Stimulated activated CD8-positive, alpha-beta memory T cell treated with anti-CD3 and anti-CD28 coated beads, Interleukin-4, amount 100 ng/mL, for 4 hours (primary cell): Measurements from ENCODE around the gene LMNB1.
"Not testable (repeated sequence)": the region's sequence is repeated elsewhere in the genome, so short reads cannot be mapped to it uniquely, and the experiment has no call there.

Source experiments
- DNase-seq, 2 donors: peaks; one replicate each; pipeline ENCODE4 v3.0.0-alpha.2; 2020; ENCODE audit warnings: low read depth in 2 of 2, low spot score in 1 of 2

The LMNB1 gene

DNA sequence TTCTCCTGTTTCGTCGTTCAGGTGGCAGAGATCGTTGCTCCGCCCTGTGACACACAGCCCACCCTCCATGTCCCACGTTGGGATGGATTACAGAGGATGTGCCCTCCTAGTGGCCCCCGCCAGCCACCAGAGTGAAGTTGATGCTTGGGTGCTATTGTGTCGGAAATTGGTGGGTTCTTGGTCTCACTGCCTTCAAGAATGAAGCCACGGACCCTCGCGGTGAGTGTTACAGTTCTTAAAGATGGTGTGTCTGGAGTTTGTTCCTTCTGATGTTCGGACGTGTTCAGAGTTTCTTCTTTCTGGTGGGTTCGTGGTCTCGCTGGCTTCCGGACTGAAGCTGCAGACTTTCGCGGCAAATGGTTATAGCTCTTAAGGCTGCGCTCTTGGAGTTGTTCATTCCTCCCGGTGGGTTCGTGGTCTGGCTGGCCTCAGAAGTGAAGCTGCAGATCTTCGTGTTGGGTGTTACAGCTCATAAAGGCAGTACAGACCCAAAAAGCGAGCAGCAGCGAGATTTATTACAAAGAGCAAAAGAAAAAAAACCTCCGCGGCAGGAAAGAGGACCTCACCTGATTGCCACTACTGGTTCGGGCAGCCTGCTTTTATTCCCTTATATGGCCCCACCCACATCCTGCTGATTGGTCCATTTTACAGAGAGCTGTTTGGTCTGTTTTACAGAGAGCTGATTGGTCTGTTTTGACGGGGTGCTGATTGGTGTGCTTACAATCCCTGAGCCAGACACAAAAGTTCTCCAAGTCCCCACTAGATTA, 76.8 kb downstream of the LMNB1 start:
- not testable (repeated sequence) for DNase-seq

DNA sequence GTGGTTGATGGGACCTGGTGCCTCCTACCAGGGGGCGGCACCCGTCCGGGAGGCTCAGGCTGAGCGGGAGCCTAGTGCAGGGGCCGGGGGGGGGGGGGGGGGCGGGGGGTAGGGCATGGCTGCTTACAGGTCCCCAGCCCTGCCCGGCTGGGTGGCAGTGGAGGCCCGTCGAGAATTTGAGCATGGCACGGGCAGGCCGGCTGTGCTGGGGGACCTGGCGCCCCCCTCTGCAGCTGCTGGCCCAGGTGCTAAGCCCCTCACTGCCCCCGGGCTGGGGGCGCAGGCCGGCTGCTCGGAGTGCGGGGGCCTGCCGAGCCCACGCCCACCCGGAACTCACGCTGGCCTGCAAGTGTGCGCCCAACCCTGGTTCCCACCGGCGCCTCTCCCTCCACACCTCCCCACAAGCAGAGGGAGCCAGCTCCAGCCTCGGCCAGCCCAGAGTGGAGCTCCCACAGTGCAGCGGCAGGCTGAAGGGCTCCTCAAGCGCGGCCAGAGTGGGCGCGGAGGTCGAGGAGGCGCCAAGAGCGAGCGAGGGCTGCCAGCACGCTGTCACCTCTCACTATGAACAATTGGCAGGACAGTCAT, 77.7 kb downstream of the LMNB1 start:
- DNase-seq, result no peak

- DNase-seq, result no peak
Measured at GRCh38 chr5:126855266-126855665, 78.3 kb downstream of the LMNB1 start.

DNA sequence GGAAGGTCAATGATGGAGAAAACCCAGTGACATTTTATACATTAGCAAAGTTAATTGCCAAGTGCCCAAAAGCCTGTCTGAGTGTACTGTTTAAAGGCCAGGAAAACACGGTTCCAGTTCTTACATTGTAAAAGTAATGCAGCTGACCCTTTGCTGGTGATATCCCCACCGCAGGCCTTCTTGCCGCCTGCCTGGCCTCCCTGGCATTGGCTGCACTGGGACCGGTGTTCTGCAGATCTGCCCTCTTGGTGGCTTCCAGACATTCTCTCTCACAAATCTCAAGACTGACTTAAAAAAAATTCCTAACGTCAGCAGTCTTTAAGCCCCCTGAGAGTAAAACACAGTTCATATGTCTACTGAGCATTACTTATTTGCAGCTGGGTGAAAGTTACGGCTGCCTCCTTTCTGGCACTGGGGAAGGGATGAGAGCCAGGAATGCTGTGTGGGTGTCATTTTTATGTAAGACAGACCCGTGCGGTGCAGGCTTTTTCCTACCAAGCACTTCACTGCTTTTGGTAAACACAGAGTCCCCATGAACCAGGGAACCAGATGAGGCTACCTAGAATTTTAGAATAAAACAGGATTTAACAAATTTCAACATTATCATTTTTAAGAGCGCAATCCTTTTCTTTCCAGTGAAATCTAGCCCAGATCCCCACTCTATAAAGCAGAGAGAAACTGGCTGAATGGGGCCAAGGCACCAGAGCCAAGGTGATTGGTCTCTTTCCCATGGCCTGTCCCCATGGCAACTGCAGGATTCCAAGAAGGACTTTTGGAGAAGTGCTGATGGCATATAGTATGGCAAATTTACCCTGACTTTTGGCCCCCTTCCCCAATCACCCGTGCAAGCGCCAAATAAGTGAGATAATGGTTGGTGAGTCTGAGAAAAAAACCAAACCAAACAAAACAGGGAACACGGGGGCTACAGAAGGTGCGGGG, 80.8 kb downstream of the LMNB1 start:
- no peak for DNase-seq

DNA sequence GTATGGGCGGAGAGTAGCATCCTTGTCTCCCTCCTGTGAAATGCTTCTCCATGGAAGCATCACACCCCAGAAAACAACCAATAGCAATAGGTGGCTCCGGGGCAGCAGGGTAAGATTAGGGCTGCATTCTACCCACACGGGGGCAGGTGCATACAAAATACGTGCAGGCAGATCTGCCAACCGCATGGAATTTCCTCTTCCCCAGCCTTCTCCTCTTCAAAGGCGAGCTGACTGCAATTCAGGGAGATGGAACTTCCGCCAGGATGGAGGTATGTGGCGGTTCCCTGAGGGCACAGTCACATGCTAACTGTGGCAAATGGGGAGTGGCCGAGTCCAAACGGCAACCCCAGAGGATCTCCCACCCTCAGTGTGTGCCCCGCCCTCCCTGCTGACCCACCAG, 81.5 kb downstream of the LMNB1 start:
- DNase-seq, result no peak

DNA sequence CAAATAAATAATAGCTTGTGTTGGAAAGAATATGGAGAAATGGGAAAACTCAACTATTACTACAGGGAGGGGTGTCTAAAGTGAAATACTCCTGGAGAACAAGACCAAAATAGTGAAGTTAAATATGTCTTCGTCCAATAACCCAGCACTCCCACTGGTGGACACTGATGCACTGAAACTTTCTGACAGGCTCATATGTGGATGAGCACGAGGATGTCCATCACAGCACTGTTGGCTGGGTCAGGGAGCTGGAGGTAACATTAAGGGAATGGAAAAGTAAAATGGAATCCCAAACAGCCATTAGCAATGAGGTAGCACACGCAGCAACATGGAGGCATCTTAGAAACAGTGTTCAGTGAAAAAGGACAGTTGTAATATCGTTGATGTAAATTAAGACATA, 86.5 kb downstream of the LMNB1 start:
- DNase-seq, result no peak

DNA sequence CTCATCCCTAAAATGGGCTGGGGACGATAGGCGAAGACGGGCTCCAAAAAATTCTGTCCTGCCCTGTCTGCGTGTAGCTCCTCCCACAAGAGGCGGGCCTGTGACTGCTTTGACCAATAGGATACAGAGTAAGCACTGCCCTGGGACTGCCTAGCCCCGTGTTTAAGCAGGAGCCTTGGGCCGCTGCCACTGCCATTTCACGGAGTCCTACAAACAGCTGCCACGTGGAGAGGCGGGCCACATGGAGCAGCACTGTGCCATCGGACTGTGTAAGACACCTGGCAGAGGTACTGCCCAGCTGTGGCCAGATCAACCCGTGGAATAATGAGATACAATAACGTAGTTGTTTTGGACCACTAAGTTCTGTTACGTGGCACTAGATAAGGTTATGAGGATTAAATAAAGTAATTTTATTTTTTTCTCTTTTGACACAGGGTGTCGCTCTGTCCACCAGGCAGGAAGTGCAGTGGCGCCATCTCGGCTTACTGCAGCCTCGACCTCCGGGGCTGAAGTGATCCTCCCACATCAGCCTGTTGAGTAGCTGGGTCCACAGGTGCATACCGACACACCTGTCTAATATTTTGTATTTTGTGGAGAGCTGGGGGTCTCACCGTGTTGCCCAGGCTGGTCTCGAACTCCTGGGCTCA, 87.2 kb downstream of the LMNB1 start:
- DNase-seq, result no peak

DNA sequence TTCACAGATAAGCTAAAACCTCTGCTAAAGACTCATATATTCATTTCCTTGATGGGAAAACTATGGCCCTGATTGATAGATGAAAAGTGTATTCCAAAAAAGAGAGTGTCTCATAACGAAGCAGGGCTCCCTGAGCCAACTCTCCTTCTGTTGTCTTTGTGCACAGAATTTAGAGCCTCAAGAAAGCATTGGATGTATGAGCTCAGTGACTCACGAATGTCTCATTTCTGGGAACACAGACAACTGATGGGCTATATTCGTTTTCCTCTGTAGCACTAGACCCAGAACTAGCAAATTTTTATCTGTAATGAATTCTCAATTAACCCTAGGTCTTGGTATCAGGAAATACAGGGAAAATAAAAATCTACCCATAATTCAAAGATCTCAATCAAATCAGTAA, 88.4 kb downstream of the LMNB1 start:
- DNase-seq, result no peak

GRCh38 chr5:126866851-126867636, 90.1 kb downstream of the LMNB1 start:
- no peak for DNase-seq

GRCh38 chr5:126868338-126869004, 91.5 kb downstream of the LMNB1 start:
- DNase-seq, result no peak

DNA sequence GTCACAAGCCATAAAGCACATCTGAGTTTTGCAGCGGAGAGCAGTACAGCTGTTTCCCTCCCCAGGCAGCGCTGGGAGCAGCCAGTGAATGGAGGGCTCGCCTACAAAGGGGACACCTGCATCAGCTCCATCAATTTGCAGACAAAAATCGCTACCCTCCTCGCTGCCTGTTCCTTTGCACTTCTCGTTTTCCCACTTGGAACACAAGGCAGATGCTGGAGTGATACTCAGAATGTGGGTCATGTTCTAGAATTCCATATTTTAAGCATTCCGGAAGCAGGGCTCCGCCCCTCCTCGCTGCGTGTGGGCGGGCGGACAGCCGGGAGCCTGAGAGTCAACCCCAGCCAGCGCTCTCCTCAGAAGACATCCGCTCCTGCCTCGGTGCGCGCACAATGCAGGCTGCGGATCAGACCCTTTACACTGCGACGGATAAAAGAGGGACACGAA, 92.1 kb downstream of the LMNB1 start:
- no peak for DNase-seq

DNA sequence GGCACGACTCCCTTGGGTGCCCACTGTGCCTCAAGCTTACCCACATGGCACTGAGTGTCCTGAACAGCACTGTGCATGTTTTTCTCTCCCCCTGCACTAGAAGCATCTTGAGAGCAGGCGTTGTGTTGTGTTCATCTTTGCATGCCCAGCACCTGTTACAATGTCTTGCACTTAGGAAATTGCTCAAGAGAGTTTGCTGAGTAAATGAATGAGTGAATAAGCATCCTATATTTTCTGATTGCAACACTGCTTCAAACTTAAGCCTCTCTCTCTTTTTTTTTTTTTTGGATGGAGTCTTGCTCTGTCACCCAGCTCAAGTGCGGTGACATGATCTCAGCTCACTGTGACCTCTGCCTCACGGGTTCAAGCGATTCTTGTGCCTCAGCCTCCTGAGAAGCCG, 94.5 kb downstream of the LMNB1 start:
- no peak for DNase-seq

GRCh38 chr5:126872561-126873354, 95.8 kb downstream of the LMNB1 start:
- DNase-seq, result no peak

DNA sequence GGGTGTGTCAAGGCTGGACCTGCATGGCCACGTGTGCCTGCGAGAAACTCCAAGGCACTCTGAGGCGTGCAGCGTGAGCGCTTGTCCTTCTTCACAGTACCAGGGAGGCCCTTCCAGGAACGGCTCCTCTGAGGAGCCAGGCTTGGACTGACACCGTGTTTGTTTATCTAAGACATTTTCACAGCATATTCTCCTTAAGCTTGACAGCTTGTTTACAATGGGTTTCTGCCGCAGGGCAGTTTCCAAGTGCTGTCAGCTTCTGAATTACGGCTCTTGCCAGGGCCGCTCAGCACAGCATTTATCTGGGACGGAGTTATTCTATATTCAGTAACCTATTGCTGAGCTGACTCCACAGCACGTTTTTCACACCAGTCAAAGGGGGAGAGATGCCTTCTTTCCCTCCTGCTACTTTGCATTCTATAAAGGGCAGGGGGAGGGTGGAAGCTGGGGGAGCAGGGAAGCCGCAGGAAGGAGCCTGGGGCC, 98.4 kb downstream of the LMNB1 start:
- no peak for DNase-seq

- DNase-seq, result no peak
Measured at GRCh38 chr5:126877602-126878001, 100.7 kb downstream of the LMNB1 start.

GRCh38 chr5:126878085-126878484, 101.1 kb downstream of the LMNB1 start:
- DNase-seq, result no peak

- no peak for DNase-seq
Measured at GRCh38 chr5:126878634-126879033, 101.7 kb downstream of the LMNB1 start.

DNA sequence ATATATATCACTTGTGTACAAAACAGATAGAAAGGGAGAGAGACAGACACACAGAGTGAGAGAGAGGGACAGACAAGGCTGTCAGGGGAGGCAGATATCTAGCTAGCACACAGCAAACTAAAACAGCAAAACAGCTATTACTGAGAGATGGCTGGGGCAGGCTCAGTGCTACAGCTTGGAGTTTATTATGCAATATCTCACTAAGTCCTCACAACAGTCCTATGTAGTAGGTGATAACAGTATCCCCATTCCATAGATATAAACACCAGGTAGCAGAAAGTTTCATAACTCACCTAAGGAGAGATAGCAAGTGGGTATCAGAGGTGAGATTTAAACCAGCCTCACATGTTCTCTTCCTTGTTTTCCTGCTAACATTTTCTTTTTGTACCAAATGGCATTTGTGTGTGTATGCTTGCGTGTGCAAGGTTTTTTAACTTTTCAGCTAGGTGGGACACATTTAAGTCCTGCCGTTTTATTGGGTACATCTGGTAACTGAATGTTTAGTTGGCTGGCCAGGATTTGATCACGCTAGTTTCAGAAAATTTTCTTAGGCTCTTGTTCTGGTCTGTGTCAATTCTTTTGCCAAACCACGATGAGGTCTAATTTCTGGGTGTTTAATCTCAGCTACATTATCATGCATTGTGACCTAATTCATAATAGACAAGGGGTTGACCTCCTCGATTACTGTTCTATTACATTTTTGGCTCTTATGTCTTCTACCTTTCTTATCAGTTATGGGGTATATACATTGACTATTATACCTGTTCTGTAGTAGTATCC, 105.1 kb downstream of the LMNB1 start:
- DNase-seq, result no peak
